ENCODE measurements around the gene VWA3B. TPM values are rescaled to one million over a fixed set of nuclear protein-coding genes. Genes with fewer than 3 reads are reported as not detected.
A peak's percentile ranks its signal among the peaks of the same experiment; 100 is the strongest.

The VWA3B gene
- total RNA-seq, 1 donor from 2014 or later: not detected

- H3K27me3 Mint-ChIP-seq (ENCODE audit: low read depth): peaks cover 51% of the 10 kb centered on the region
- H3K9me3 Mint-ChIP-seq: peaks cover 6% of the 10 kb centered on the region
- peaks cover 3% of the 10 kb centered on the region for H3K36me3 Mint-ChIP-seq (ENCODE audit: low read depth)
- no peak overlapping the region for H3K27ac Mint-ChIP-seq (ENCODE audit: unreplicated experiment)
- DNase-seq (ENCODE audit: low read depth, low spot score): no peak
- H3K4me3 Mint-ChIP-seq: no peak overlapping the region
- peaks cover 10% of the 10 kb centered on the region for H3K4me1 Mint-ChIP-seq
- no peak for TF ChIP-seq CTCF (conservative IDR thresholded peaks at IDR 0.05)
Measured at GRCh38 chr2:98341241-98341640, 254.3 kb downstream of the VWA3B start.

GRCh38 chr2:98343285-98343684 is 256.3 kb downstream of the VWA3B start:
- Mint-ChIP-seq H3K27me3 (ENCODE audit: low read depth) (peaks cover 70% of the 10 kb centered on the region), H3K36me3 (ENCODE audit: low read depth) (peaks cover 1% of the 10 kb centered on the region), H3K4me3 (no peak overlapping the region), H3K27ac (ENCODE audit: unreplicated experiment) (no peak overlapping the region), H3K9me3 (peaks cover 1% of the 10 kb centered on the region), H3K4me1 (peaks cover 16% of the 10 kb centered on the region)
- no peak for DNase-seq (ENCODE audit: low read depth, low spot score)
- no peak for TF ChIP-seq CTCF (conservative IDR thresholded peaks at IDR 0.05)

- Mint-ChIP-seq H3K4me3 (peak within 1 kb of the TSS; percentile 72), H3K9me3 (no peaks in the 10 kb centered on the region), H3K27me3 (ENCODE audit: low read depth) (peaks cover 96% of the 10 kb centered on the region), H3K36me3 (ENCODE audit: low read depth) (no peaks in the 10 kb centered on the region), H3K27ac (ENCODE audit: unreplicated experiment) (no peak within 1 kb of the TSS), H3K4me1 (peaks cover 21% of the 10 kb centered on the region)
- peak; percentile 63 for DNase-seq (ENCODE audit: low read depth, low spot score)
- peak; percentile 27 for TF ChIP-seq CTCF (conservative IDR thresholded peaks at IDR 0.05)
Measured at GRCh38 chr2:98346311-98347236, 259.6 kb downstream of the VWA3B start, which contains the start of gene CNGA3. Gene CNGA3, plus strand, starts transcription at chr2:98346456. Its CDS starts 23,520 bp downstream, at chr2:98369976.

- no peak for DNase-seq (ENCODE audit: low read depth, low spot score)
- no peak for TF ChIP-seq CTCF (conservative IDR thresholded peaks at IDR 0.05)
- Mint-ChIP-seq H3K4me3 (peak overlapping the region; percentile 83), H3K27ac (ENCODE audit: unreplicated experiment) (no peak overlapping the region), H3K36me3 (ENCODE audit: low read depth) (no peaks in the 10 kb centered on the region), H3K4me1 (peaks cover 21% of the 10 kb centered on the region), H3K9me3 (no peaks in the 10 kb centered on the region), H3K27me3 (ENCODE audit: low read depth) (peaks cover 98% of the 10 kb centered on the region)
Measured at GRCh38 chr2:98347298-98348065, 260.5 kb downstream of the VWA3B start.

- Mint-ChIP-seq H3K4me1 (peaks cover 21% of the 10 kb centered on the region), H3K4me3 (peak overlapping the region; percentile 83), H3K36me3 (ENCODE audit: low read depth) (no peaks in the 10 kb centered on the region), H3K27me3 (ENCODE audit: low read depth) (peaks cover 93% of the 10 kb centered on the region), H3K9me3 (no peaks in the 10 kb centered on the region), H3K27ac (ENCODE audit: unreplicated experiment) (no peak overlapping the region)
- TF ChIP-seq CTCF (conservative IDR thresholded peaks at IDR 0.05): no peak
- peak; percentile 36 for DNase-seq (ENCODE audit: low read depth, low spot score)
Measured at GRCh38 chr2:98348066-98348561, 261.1 kb downstream of the VWA3B start.

All from neural crest cell (in vitro differentiated cells).